Measurements from ENCODE around the gene XRCC5.

DNA sequence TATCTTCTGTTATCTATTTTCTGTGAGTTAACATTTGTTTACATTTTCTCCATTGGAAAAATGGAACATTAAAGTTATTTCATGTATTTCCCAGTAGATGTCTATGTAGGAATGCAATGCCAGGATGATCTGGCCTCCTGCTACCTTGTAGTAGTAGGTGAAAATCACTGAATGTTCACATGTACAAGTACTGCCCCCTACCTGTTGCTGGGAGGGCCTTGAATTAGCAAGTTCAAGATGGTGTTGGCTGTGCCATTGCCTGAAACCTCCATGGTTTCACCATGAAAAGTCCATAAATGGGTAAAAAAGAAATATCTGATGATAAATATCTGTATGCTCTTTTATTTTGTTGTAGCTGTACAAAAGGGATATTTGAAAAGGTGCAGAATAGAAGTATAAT lies 30.7 kb downstream of the XRCC5 start:
- TF ChIP-seq, protein P1, sequence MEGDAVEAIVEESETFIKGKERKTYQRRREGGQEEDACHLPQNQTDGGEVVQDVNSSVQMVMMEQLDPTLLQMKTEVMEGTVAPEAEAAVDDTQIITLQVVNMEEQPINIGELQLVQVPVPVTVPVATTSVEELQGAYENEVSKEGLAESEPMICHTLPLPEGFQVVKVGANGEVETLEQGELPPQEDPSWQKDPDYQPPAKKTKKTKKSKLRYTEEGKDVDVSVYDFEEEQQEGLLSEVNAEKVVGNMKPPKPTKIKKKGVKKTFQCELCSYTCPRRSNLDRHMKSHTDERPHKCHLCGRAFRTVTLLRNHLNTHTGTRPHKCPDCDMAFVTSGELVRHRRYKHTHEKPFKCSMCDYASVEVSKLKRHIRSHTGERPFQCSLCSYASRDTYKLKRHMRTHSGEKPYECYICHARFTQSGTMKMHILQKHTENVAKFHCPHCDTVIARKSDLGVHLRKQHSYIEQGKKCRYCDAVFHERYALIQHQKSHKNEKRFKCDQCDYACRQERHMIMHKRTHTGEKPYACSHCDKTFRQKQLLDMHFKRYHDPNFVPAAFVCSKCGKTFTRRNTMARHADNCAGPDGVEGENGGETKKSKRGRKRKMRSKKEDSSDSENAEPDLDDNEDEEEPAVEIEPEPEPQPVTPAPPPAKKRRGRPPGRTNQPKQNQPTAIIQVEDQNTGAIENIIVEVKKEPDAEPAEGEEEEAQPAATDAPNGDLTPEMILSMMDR (IDR thresholded peaks at IDR 0.05), result peak in 5 of 6 experiments; percentile 8 to 36 (median 25)
- no peak for TF ChIP-seq POLR2A (IDR thresholded peaks at IDR 0.05)
